GM12892 (cell line): ENCODE data around the gene FRAS1.

Experiments
- DNase-seq: peaks from one replicate; pipeline ENCODE4 v3.0.0; 2011; ENCODE audit not compliant: insufficient read length
- FAIRE-seq: peaks from 2 replicates; lab custom pipeline; 2011; peaks lifted over from hg19 to GRCh38; lab: Jason Lieb, UNC
- POLR2A ChIP-seq: IDR thresholded peaks from 2 replicates; pipeline ENCODE4 v1.6.1; 2011; ENCODE audit warnings: low read depth, low read length, control low read depth
- POLR2AphosphoS5 ChIP-seq: IDR thresholded peaks from 2 replicates; pipeline ENCODE4 v1.6.1; 2011; ENCODE audit warnings: low read depth, low read length, control low read depth
- TAF1 ChIP-seq: IDR thresholded peaks from 2 replicates; pipeline ENCODE4 v1.6.1; 2011; ENCODE audit warnings: low read depth, mild to moderate bottlenecking, control low read depth, low read length, borderline replicate concordance

The FRAS1 gene

DNA sequence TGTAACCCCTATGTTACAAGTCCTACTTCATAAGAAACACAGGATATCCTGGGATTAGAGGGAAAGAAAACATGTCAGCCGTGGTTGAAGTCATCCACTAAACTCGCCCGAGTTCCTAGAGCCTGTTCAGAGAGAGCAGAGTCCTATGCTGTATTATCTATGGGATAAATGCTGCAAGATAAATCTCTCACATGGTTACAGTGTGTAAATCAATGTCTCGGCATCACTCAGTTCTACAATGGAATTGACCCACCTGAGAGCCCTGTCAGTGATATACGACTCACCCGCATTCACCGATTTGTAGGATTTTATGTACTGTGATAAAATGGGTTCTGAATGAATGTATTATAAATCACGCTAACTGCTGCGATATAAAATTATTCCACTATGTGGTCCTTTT, 366.7 kb downstream of the FRAS1 start:
- no peak for DNase-seq
- FAIRE-seq: no peak
- TF ChIP-seq POLR2AphosphoS5: no peak
- no peak for TF ChIP-seq TAF1
- TF ChIP-seq POLR2A: no peak

GRCh38 chr4:78424461-78424860, 367.3 kb downstream of the FRAS1 start:
- no peak for TF ChIP-seq TAF1
- TF ChIP-seq POLR2AphosphoS5: no peak
- TF ChIP-seq POLR2A: no peak
- DNase-seq (no peak), FAIRE-seq (no peak)

DNA sequence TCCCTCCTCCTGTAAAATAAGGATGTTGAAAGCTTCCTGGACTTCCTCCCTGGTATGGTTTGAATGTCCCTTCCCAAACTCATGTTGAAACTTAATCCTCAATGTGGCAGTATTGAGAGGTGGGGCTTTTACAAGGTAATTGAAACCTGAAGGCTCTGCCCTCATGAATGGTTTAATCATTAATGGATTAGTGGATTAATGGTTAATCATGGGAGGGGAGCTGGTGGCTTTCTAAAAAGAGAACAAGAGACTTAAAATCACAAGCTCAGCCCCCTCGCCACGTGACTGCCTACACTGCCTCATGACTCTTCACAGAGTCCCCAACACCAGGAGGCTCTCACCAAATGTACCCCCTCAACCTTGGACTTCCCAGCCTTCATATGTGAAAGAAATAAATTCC, 369.8 kb downstream of the FRAS1 start:
- TF ChIP-seq POLR2AphosphoS5: no peak
- FAIRE-seq (no peak), DNase-seq (no peak)

DNA sequence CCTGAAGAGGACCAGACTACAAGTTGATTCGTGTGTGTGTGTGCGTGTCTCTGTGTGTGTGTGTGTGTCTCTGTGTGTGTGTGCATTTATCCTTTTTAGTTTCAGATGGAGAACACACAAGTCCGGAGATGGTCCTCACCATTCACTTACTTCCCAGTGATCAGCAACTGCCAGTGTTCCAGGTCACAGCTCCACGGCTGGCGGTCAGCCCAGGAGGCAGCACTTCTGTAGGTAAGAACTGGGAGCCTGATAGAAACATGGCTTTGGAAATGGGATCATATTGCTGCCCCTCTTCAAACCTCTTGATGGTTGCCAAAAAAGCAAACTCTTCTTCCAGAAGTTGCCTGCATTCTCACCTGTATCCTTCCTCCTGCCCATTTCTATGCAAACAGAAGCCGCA, 371.9 kb downstream of the FRAS1 start:
- TF ChIP-seq POLR2A (no peak), POLR2AphosphoS5 (no peak), TAF1 (no peak)
- DNase-seq: no peak
- FAIRE-seq: no peak

DNA sequence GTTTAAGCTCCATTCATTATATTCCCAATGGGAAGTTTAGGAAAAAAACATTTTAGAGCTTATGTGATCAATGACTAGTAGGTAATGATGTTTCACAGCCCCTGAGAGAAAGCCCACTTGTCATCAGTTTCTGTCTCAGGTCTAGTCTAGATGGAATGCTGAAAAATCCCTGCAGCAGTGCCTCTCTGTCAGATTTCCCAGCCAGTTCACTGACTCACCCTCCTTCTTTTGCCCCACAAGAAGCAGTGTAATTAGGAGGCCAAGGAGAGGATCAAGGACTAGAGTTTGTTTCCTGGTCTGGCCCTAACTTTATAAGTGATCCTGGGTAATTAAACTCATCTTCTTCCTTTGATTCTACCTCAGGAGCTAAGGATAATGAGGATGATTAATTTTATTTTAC, 375.8 kb downstream of the FRAS1 start:
- DNase-seq: no peak
- FAIRE-seq: no peak
- TF ChIP-seq TAF1: no peak
- no peak for TF ChIP-seq POLR2A
- TF ChIP-seq POLR2AphosphoS5: no peak

DNA sequence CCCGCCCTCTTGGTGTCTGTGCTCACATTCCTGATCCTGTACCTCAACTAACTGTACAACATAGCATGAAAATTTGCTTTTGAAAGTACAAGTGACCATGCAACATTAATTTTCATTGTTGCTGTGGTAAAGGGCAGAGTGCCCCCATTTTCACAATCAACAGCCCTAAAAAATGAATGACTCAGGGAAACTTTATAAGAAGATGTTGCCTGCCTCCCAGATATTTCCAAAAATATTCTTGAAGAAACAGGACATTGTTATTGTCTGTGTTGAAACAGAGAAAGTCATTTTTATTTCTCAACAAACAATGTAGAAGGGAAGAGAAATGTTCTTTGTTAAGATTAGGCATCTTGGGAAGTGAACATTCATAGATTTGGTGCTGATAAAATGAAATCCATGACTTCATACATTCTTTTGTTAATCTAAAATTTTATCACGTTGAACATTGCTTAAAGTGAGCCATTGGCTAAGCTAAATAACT, 380.5 kb downstream of the FRAS1 start:
- FAIRE-seq (no peak), DNase-seq (no peak)
- TF ChIP-seq POLR2A (no peak), TAF1 (no peak), POLR2AphosphoS5 (no peak)

GRCh38 chr4:78439328-78439727, 382.2 kb downstream of the FRAS1 start:
- TF ChIP-seq TAF1 (no peak), POLR2AphosphoS5 (no peak), POLR2A (no peak)
- no peak for FAIRE-seq
- DNase-seq: no peak

DNA sequence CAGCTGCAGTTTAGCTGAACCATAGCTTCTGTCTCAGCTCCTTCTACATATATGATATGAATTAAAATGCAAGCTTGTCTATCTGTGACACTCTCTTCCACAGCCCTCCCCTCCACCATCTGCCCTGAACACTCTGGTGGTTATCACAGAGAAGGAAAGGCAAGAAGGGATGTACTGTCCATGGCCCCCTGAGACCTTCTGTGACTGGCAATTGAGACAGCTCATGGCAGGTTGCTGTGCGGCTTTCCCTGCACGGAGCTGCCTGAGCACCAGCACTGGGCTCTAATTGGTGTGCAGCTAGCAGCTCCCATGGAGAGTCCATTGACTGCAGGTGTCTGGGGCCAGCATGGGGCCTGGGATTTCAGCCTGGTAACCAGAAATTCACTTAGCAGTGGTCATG, 384.6 kb downstream of the FRAS1 start:
- TF ChIP-seq TAF1 (no peak), POLR2AphosphoS5 (no peak), POLR2A (no peak)
- DNase-seq (no peak), FAIRE-seq (no peak)

DNA sequence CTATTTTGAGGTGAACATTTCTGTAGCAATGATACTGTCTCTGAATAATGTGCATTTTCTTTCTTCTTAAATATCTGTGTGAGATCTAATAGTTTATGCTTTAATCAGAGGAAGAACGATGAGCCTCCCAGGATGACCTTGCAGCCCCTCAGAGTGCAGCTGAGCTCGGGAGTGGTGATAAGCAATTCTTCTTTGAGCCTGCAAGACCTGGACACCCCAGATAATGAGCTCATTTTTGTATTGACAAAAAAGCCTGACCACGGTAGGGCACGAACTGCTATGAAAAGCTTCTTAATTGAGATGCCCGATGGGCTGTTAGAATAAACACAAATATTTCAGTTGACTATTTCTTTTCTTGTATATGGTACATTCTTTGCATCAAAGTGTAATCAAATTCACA, 389.5 kb downstream of the FRAS1 start:
- no peak for TF ChIP-seq POLR2A
- DNase-seq (no peak), FAIRE-seq (no peak)

- TF ChIP-seq POLR2A: no peak
- no peak for TF ChIP-seq POLR2AphosphoS5
- TF ChIP-seq TAF1: no peak
- no peak for DNase-seq
- no peak for FAIRE-seq
Measured at GRCh38 chr4:78451407-78451806, 394.3 kb downstream of the FRAS1 start.

DNA sequence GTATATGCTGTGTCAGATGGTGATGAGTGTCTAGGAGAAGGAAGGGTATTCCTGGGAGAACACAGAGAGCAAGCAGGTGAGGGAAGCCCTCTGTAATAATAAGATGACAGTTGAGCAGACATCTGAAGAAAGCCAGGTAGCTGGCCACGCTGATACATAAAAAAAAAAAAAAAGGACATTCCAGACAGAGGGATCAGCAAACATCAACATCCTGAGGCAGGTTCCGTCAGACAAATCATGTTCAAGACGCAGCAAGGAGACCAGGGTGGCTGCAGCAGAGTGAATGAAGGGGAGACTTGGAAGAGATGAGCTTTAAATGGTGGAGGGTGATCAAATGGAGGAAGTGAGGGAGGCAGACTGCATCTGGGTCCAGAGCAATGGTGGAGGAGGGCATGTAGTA, 396.9 kb downstream of the FRAS1 start:
- TF ChIP-seq TAF1 (no peak), POLR2AphosphoS5 (no peak), POLR2A (no peak)
- FAIRE-seq (no peak), DNase-seq (no peak)

- FAIRE-seq: no peak
- TF ChIP-seq POLR2A (no peak), TAF1 (no peak), POLR2AphosphoS5 (no peak)
- DNase-seq: no peak
Measured at GRCh38 chr4:78457751-78458150, 400.6 kb downstream of the FRAS1 start.

DNA sequence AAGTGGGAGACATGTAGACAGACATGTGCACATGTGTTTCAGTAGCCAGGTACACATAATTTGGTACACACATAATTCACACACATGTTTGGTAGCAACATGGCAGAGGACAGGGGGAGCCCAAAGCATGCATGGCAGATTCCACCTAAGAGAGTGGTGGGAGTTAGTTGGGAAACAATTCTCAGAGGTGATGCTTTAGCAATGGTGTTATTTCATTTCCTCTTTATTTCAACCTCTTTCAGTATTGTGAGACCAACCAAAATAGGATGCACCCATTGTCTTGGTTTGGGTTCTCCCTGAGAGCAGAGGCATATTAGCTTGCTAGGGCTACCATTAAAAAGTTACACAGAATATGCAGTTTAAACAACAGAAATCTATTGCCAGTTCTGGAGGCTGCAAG, 402.2 kb downstream of the FRAS1 start:
- FAIRE-seq: no peak
- TF ChIP-seq TAF1: no peak
- no peak for TF ChIP-seq POLR2AphosphoS5
- no peak for TF ChIP-seq POLR2A
- DNase-seq: no peak

DNA sequence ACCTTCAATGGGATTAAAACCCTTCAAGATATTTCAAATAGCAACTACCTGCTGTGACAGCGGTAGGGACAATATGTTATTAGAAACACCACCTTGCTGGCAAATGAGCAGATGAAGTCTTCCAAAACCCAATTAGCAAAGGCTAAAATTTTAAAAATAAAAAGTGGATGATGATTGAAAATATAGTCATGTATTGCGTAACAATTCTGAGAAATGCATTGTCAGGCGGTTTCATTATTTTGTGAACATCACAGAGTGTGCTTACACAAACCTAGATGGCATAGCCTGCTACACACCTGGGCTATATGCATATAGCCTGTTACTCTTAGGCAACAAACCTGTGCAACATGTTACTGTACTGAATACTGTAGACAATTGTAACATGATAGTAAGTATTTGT, 403.2 kb downstream of the FRAS1 start:
- no peak for FAIRE-seq
- no peak for DNase-seq
- TF ChIP-seq POLR2A (no peak), POLR2AphosphoS5 (no peak), TAF1 (no peak)
